Endothelial cell of umbilical vein (primary cell): Measurements from ENCODE around the gene CCNC. TPM values are rescaled to one million over a fixed set of nuclear protein-coding genes. Genes with fewer than 3 reads are reported as not detected.

Experiments used
- BruUV-seq: library from RNA; stranded (reverse); fragments of 400-500 nt; replicated peaks from 2 replicates; lab custom pipeline; 2021; lab: Mats Ljungman, UMichigan
- CTCF ChIA-PET: fragments of 300-600, 350-600 bp; sonication (Branson Sonifier 250); formaldehyde crosslinking; loops from one replicate; lab custom pipeline; 2021; ENCODE audit warnings: antibody characterized with exemption, inconsistent platforms; lab: Charles Lee
- POLR2A ChIA-PET: fragments of 300-600, 350-600 bp; sonication (Branson Sonifier 250); formaldehyde crosslinking; loops from one replicate; lab custom pipeline; 2021; ENCODE audit warnings: antibody characterized with exemption, inconsistent platforms; lab: Charles Lee
- DNase-seq: peaks from one replicate; pipeline ENCODE4 v3.0.0-alpha.2; 2011; ENCODE audit warnings: low read depth, low spot score
- FAIRE-seq: peaks from 2 replicates; lab custom pipeline; 2011; peaks lifted over from hg19 to GRCh38; lab: Jason Lieb, UNC
- H2AFZ ChIP-seq: 2 replicates; pipeline ENCODE4 v1.6.0; 2012; ENCODE audit warnings: low read depth, low read length, control low read depth, inconsistent platforms
- H3K27ac ChIP-seq: 2 replicates; pipeline ENCODE4 v1.5.1; 2011; ENCODE audit warnings: low read depth, mild to moderate bottlenecking, control low read depth, low read length, moderate library complexity; ENCODE audit not compliant: insufficient read depth
- H3K27me3 ChIP-seq, 2 experiments: 2 replicates each; pipeline versions ENCODE4 v1.6.0 to v1.6.1; 2011; ENCODE audit warnings: low read length in 2 of 2, mixed read lengths in 1 of 2; ENCODE audit not compliant: control insufficient read depth in 2 of 2, insufficient read depth in 2 of 2
- H3K36me3 ChIP-seq, 2 experiments: 2 replicates in 1 of 2; 3 replicates in 1 of 2; pipeline ENCODE4 v1.5.1; 2011; ENCODE audit warnings: low read length in 2 of 2, mild to moderate bottlenecking in 1 of 2, moderate library complexity in 1 of 2; ENCODE audit not compliant: control insufficient read depth in 2 of 2, insufficient read depth in 2 of 2; ENCODE audit errors: extremely low read depth in 1 of 2
- H3K4me1 ChIP-seq: 3 replicates; pipeline ENCODE4 v1.5.1; 2011; ENCODE audit warnings: mild to moderate bottlenecking, low read length; ENCODE audit not compliant: control insufficient read depth, insufficient read depth; ENCODE audit errors: extremely low read depth
- H3K4me2 ChIP-seq: 2 replicates; pipeline ENCODE4 v1.6.1; 2011; ENCODE audit warnings: low read length, control low read depth, mixed read lengths; ENCODE audit not compliant: insufficient read depth
- H3K4me3 ChIP-seq, 3 experiments: fragments of 200-600 bp in 1 of 3; sonication (generic), shearing (Covaris generic) in 1 of 3; replicated peaks in 1 of 3; 2 replicates each; pipeline ENCODE4 v1.5.1; 2011 to 2016; ENCODE audit warnings: control low read depth in 3 of 3, low read length in 3 of 3, mild to moderate bottlenecking in 2 of 3, inconsistent platforms in 1 of 3, low read depth in 1 of 3, moderate library complexity in 1 of 3; ENCODE audit not compliant: insufficient read depth in 1 of 3
- H3K79me2 ChIP-seq: 2 replicates; pipeline ENCODE4 v1.6.0; 2012; ENCODE audit warnings: low read length, inconsistent platforms; ENCODE audit not compliant: control insufficient read depth, insufficient read depth
- H3K9ac ChIP-seq: replicated peaks from 2 replicates; pipeline ENCODE3; 2011; ENCODE audit warnings: low read length, control low read depth; ENCODE audit not compliant: insufficient read depth; ENCODE audit errors: extremely low read depth
- H3K9me1 ChIP-seq: replicated peaks from 3 replicates; pipeline ENCODE4 v1.6.0; 2011; ENCODE audit warnings: mild to moderate bottlenecking, low read length; ENCODE audit not compliant: control insufficient read depth, insufficient read depth; ENCODE audit errors: extremely low read depth
- H3K9me3 ChIP-seq: replicated peaks from 2 replicates; pipeline ENCODE4 v1.5.1; 2012; ENCODE audit warnings: low read length, inconsistent platforms; ENCODE audit not compliant: control insufficient read depth, insufficient read depth
- H4K20me1 ChIP-seq: replicated peaks from 2 replicates; pipeline ENCODE3; 2011; ENCODE audit warnings: mild to moderate bottlenecking, low read length; ENCODE audit not compliant: control insufficient read depth, insufficient read depth; ENCODE audit errors: extremely low read depth
- CTCF ChIP-seq, 2 donors: IDR thresholded peaks; 1 replicate in 1 of 2; 2 replicates in 1 of 2; pipeline ENCODE4 v1.5.1; 2011; ENCODE audit warnings: low read length in 2 of 2, mild to moderate bottlenecking in 2 of 2, moderate library complexity in 2 of 2, control low read depth in 1 of 2, inconsistent platforms in 1 of 2, low read depth in 1 of 2; ENCODE audit not compliant: insufficient read depth in 1 of 2; ENCODE audit errors: extremely low read depth in 1 of 2
- EZH2 ChIP-seq: IDR thresholded peaks from 2 replicates; pipeline ENCODE4 v1.6.1; 2012; ENCODE audit warnings: borderline replicate concordance, low read depth, mild to moderate bottlenecking, moderate library complexity, low read length, inconsistent platforms; ENCODE audit not compliant: severe bottlenecking
- FOS ChIP-seq: IDR thresholded peaks from 2 replicates; pipeline ENCODE4 v1.6.1; 2011; ENCODE audit warnings: mild to moderate bottlenecking, low read length, moderate library complexity, borderline replicate concordance; ENCODE audit not compliant: insufficient read depth
- GATA2 ChIP-seq: IDR thresholded peaks from 2 replicates; pipeline ENCODE4 v1.7.0; 2011; ENCODE audit warnings: low read depth, mild to moderate bottlenecking, moderate library complexity, mixed read lengths, low read length; ENCODE audit not compliant: insufficient read length, insufficient read depth
- JUN ChIP-seq: IDR thresholded peaks from 2 replicates; pipeline ENCODE4 v1.6.1; 2011; ENCODE audit warnings: borderline replicate concordance, low read depth; ENCODE audit not compliant: insufficient read length, insufficient read depth
- MAX ChIP-seq: IDR thresholded peaks from 2 replicates; pipeline ENCODE4 v1.6.1; 2011; ENCODE audit not compliant: insufficient read depth, insufficient read length
- MYC ChIP-seq: IDR thresholded peaks from one replicate; pipeline ENCODE4 v1.6.1; 2011; ENCODE audit warnings: mild to moderate bottlenecking, low read depth, low read length
- POLR2A ChIP-seq: IDR thresholded peaks from 2 replicates; pipeline ENCODE4 v1.6.1; 2012; ENCODE audit warnings: low read depth, mild to moderate bottlenecking, control low read depth, low read length
- POLR2AphosphoS5 ChIP-seq: IDR thresholded peaks from 2 replicates; pipeline ENCODE4 v1.6.1; 2012; ENCODE audit warnings: low read depth, mild to moderate bottlenecking, control low read depth, low read length, moderate library complexity; ENCODE audit not compliant: insufficient read depth
- dilution Hi-C: fragments of 300-500 bp; cut with MboI; formaldehyde crosslinking; loops from one replicate; pipeline ENCODE4 v1.15.0; 2019; ENCODE audit warnings: low sequenced_read_pairs; ENCODE audit not compliant: extremely low pct_ligation_motif_present
- intact Hi-C: fragments of 100-400 bp; cut with micrococcal nuclease; formaldehyde crosslinking; loops from one replicate; pipeline ENCODE4 v1.10.0; 2022
- polyA plus RNA-seq, 4 experiments: library from polyadenylated mRNA; depleted of rRNA in 3 of 4; stranded (reverse) in 3 of 4; unstranded in 1 of 4; fragments of >200 nt; gene quantifications; 2 replicates each; pipeline versions ENCODE4 v1.2.1 to v1.2.3, GENCODE V29; 2011 to 2012; ENCODE audit warnings: missing spikeins in 1 of 4
- total RNA-seq: library from RNA; stranded (reverse); gene quantifications from 2 replicates; pipeline ENCODE4 v1.2.3, GENCODE V29; 2021

Gene CCNC
- total and polyA plus RNA-seq, 2 donors (not counting 3 experiments of a cell fraction or from before 2014, with no cell fraction given), result 18.2 to 53.5 TPM

- CTCF ChIA-PET, result interaction anchor here (1.0 to 1.3 kb wide), 2 partner anchors 12 to 16 kb away, joined by 3 to 4 read pairs; no protein-coding TSS in a partner anchor
- Histone ChIP-seq H3K9me3 (no peaks in the 10 kb centered on the region), H3K4me3 (no peak overlapping the region), H3K79me2 (peaks cover 58% of the 10 kb centered on the region), H3K36me3 (peaks cover 2 to 5% of the 10 kb centered on the region in 2 experiments), H2AFZ (no peak overlapping the region), H3K27ac (peak overlapping the region; percentile 2), H3K9ac (no peak overlapping the region), H3K27me3 (no peaks in the 10 kb centered on the region), H3K9me1 (peaks cover 5% of the 10 kb centered on the region), H3K4me2 (no peak overlapping the region), H4K20me1 (peaks cover 15% of the 10 kb centered on the region), H3K4me1 (peaks cover 18% of the 10 kb centered on the region)
- peak; percentile 60 for DNase-seq
- intact Hi-C loops (no loop called here), dilution Hi-C loops (no loop called here)
- FAIRE-seq, result no peak
- no TSS peak for BruUV-seq
- POLR2A ChIA-PET, result no interaction called here
- TF ChIP-seq POLR2A, result no peak
- TF ChIP-seq MAX, result no peak
- TF ChIP-seq POLR2AphosphoS5, result no peak
- TF ChIP-seq JUN, result no peak
- no peak for TF ChIP-seq FOS
- TF ChIP-seq MYC, result no peak
- TF ChIP-seq EZH2, result no peak
- TF ChIP-seq GATA2, result no peak
- no peak for TF ChIP-seq CTCF (IDR thresholded peaks at IDR 0.05; ENCODE audit: extremely low read depth in 1 of 2, insufficient read depth in 1 of 2, low read depth in 1 of 2, low read length in 2 of 2)
Observed at GRCh38 chr6:99563056-99563723, 5.3 kb downstream of the CCNC start.
